Progenitor cell of endocrine pancreas (in vitro differentiated cells): ENCODE results near the gene USP13. TPM values are rescaled to one million over a fixed set of nuclear protein-coding genes. Genes with fewer than 3 reads are reported as not detected.

ENCODE experiments used
- DNase-seq: peaks from one replicate; pipeline ENCODE4 v3.0.0; 2021; ENCODE audit warnings: low spot score; ENCODE audit not compliant: unreplicated experiment
- H3K27ac Mint-ChIP-seq: 2 replicates; pipeline ENCODE4 v1.8.0; 2021; ENCODE audit warnings: mild to moderate bottlenecking, moderate library complexity, mixed read lengths
- H3K27me3 Mint-ChIP-seq: 2 replicates; pipeline ENCODE4 v1.8.0; 2021; ENCODE audit warnings: mixed read lengths
- H3K36me3 Mint-ChIP-seq: 2 replicates; pipeline ENCODE4 v1.8.0; 2022; ENCODE audit warnings: mixed read lengths; ENCODE audit not compliant: insufficient read depth
- H3K4me1 Mint-ChIP-seq: 2 replicates; pipeline ENCODE4 v1.8.0; 2021; ENCODE audit warnings: low read depth, mixed read lengths
- H3K4me3 Mint-ChIP-seq: 2 replicates; pipeline ENCODE4 v1.8.0; 2021; ENCODE audit warnings: low read depth, mild to moderate bottlenecking, moderate library complexity, mixed read lengths
- H3K9me3 Mint-ChIP-seq: 2 replicates; pipeline ENCODE4 v1.8.0; 2021; ENCODE audit warnings: low read depth, mixed read lengths
- total RNA-seq: library from RNA; stranded (reverse); gene quantifications from 2 replicates; pipeline ENCODE4 v1.2.1, GENCODE V29; 2021
- TF ChIP-seq, protein P1 (sequence below): fragments of 200-600 bp; sonication (generic); IDR thresholded peaks from one replicate; pipeline ENCODE4 v1.5.0; 2021; ENCODE audit warnings: antibody characterized with exemption, mild to moderate bottlenecking; ENCODE audit not compliant: unreplicated experiment

Gene USP13
- total RNA-seq, 1 donor from 2014 or later, result 10.7 TPM

DNA sequence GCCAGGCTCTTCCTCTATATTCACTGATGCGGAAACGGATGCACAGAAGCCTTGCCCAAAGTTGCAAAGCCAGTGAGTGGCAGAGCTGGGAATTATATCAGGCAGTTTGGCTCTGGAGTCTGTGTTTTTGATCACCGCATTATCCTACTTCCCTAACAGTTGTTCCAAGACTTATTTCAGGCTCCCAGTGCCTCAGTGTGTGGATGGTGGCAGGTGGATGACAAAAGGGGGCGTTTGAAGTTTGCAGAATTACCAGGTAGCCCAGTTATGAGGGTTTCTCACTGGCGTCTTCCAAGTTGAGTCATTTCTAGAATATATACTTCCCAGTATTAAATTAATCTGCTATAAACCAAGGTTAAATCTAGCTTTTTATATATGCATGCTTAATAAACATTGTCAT is 81.0 kb downstream of the USP13 start:
- TF ChIP-seq, protein P1, sequence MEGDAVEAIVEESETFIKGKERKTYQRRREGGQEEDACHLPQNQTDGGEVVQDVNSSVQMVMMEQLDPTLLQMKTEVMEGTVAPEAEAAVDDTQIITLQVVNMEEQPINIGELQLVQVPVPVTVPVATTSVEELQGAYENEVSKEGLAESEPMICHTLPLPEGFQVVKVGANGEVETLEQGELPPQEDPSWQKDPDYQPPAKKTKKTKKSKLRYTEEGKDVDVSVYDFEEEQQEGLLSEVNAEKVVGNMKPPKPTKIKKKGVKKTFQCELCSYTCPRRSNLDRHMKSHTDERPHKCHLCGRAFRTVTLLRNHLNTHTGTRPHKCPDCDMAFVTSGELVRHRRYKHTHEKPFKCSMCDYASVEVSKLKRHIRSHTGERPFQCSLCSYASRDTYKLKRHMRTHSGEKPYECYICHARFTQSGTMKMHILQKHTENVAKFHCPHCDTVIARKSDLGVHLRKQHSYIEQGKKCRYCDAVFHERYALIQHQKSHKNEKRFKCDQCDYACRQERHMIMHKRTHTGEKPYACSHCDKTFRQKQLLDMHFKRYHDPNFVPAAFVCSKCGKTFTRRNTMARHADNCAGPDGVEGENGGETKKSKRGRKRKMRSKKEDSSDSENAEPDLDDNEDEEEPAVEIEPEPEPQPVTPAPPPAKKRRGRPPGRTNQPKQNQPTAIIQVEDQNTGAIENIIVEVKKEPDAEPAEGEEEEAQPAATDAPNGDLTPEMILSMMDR, result no peak
- Mint-ChIP-seq H3K9me3 (no peaks in the 10 kb centered on the region), H3K4me1 (peaks cover 8% of the 10 kb centered on the region), H3K4me3 (no peak overlapping the region), H3K27ac (peak overlapping the region; percentile 25), H3K27me3 (no peaks in the 10 kb centered on the region), H3K36me3 (peaks cover 8% of the 10 kb centered on the region)
- DNase-seq, result no peak

DNA sequence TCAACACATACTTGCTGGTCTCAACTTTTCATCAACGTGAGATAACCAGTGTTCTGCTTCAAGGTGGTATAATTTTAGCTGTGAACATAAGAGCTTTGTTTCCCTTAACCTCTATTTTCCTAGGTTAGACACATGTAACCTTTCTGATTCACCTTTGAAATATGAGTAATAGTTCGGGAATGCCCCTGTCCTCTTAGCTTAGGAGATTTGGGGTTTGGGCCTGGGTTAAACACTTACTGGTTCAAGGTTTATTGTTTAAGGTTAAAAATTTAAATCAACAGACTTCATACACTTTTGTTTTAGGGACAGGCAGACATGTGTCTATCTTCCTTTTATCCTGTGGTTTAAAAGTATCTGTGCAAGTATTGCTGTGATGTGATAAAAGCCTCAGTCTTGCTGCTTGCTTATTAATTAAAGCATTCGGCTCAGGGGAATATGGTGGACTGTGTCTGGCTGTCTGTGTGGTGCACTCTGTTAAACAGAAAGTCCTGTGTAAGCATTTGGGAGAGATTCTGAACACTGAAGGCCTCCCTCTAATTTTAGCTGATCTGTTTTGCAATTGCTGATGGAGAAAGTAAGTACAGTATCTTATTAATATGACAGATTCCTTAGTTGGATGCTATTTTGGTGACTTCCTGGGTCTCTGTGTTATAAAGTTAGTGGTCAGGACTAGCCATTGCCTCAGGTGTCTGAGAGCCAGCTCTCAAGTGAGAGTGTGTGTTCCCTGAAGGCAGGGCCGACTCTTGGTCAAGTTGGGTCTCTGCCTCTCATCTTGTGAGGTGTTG is 81.8 kb downstream of the USP13 start:
- Mint-ChIP-seq H3K27me3 (no peaks in the 10 kb centered on the region), H3K36me3 (peaks cover 8% of the 10 kb centered on the region), H3K27ac (no peak overlapping the region), H3K4me1 (peaks cover 8% of the 10 kb centered on the region), H3K9me3 (no peaks in the 10 kb centered on the region), H3K4me3 (no peak overlapping the region)
- TF ChIP-seq, protein P1, result no peak
- DNase-seq, result no peak

DNA sequence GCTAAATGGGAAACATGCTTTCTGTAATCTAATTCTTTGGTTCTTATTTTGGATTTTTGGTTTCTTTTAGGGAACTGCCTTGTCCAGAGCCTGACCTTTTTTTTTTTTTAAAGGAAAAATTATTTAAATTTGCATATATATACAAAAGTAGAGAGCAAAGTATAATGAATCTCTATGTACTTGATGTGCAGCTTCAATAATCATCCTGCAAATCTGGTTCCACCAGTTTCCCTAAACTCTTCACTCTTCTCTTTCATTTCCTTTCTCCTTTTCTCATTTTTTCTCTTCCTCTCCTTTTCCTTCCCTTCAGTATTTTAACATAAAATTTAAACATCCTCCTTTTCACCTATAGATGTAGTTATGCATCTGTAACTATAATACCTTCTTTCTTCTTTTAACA is 82.5 kb downstream of the USP13 start:
- no peak for DNase-seq
- Mint-ChIP-seq H3K27me3 (no peaks in the 10 kb centered on the region), H3K4me1 (peaks cover 8% of the 10 kb centered on the region), H3K36me3 (peaks cover 8% of the 10 kb centered on the region), H3K27ac (peak overlapping the region; percentile 37), H3K4me3 (no peak overlapping the region), H3K9me3 (no peaks in the 10 kb centered on the region)
- TF ChIP-seq, protein P1, result no peak

DNA sequence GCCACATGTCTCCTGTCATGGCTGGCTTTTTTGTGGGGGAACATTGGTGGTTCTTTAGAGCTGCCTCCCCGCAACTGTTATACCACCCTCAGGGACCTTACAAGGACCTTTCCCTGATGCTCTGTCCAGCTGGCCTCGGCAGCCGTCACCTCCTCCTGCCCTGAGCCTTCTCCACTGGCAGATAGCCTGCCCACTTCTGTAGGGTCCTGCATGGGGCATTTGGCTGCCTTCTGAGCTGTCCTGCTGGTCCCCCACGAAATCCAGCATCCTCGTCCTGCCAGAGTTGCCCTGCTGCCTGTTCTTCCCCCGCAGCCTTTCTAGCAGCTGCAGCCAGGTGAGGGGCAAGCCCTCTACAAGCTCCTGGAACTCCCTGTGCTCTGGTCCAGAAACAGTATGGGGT is 86.2 kb downstream of the USP13 start:
- H3K27me3 Mint-ChIP-seq, result no peaks in the 10 kb centered on the region
- no peak for DNase-seq
- TF ChIP-seq, protein P1, result no peak
- no peaks in the 10 kb centered on the region for H3K9me3 Mint-ChIP-seq
- H3K27ac Mint-ChIP-seq, result no peak overlapping the region
- H3K4me3 Mint-ChIP-seq, result no peak overlapping the region
- H3K36me3 Mint-ChIP-seq, result peaks cover 13% of the 10 kb centered on the region
- H3K4me1 Mint-ChIP-seq, result peaks cover 7% of the 10 kb centered on the region

DNA sequence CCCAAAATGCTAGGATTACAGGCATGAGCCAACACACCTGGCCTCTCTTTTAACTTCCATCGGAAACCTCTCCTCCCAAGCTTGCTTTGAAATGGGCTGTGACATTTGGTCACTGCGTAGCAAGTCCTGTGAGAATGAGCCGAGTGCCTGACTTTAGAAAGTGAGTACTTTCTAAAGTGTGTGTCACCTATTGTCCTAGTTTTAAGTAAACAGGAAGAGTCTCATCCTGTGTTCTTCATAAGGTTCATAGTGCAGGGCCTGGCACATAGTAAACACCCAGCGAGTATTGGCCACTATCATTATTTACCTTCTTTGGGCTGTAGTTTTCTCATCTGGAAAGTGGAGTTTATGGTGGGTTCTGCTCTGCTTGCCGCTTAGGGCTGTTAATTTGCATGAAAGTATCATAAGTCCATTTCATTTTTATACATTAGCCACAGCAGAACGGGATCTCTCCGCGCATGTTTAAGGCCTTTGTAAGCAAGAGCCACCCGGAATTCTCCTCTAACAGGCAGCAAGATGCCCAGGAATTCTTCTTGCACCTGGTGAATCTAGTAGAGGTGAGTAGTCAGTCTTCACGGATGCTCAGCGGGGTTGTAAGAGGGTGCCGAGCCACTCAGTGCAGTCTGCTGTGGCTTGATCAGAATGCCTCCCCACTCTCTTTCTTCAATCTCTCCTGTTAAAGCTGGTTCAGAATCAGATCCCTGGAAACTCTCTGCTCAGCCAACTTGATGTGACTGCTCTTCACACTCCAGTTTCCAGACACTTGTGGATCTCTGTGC is 87.2 kb downstream of the USP13 start:
- peaks cover 13% of the 10 kb centered on the region for H3K36me3 Mint-ChIP-seq
- peaks cover 6% of the 10 kb centered on the region for H3K4me1 Mint-ChIP-seq
- H3K9me3 Mint-ChIP-seq, result no peaks in the 10 kb centered on the region
- TF ChIP-seq, protein P1, result no peak
- no peak overlapping the region for H3K4me3 Mint-ChIP-seq
- no peak overlapping the region for H3K27ac Mint-ChIP-seq
- H3K27me3 Mint-ChIP-seq, result no peaks in the 10 kb centered on the region
- DNase-seq, result no peak
